ENCODE measurements around the gene CLEC2D.
"Not testable (repeated sequence)": the region's sequence is repeated elsewhere in the genome, so short reads cannot be mapped to it uniquely, and the experiment has no call there.

The CLEC2D gene

GRCh38 chr12:9660046-9660445 lies 9.5 kb upstream of the CLEC2D start:
- DNase-seq, result no peak

GRCh38 chr12:9661720-9662119 lies 7.8 kb upstream of the CLEC2D start:
- DNase-seq, result no peak

- DNase-seq, result peak in 1 of 2 donors; percentile 48
Measured at GRCh38 chr12:9662488-9662887, 7.0 kb upstream of the CLEC2D start.

- DNase-seq, result peak; percentile 30 to 72
Measured at GRCh38 chr12:9667403-9668160, 1.9 kb upstream of the CLEC2D start.

- no peak for DNase-seq
Measured at GRCh38 chr12:9668161-9669018, 1.1 kb upstream of the CLEC2D start.

GRCh38 chr12:9669019-9669326 lies 540 bp upstream of the CLEC2D start:
- DNase-seq, result no peak

- not testable (repeated sequence) for DNase-seq
Measured at GRCh38 chr12:9672340-9672739, 2.8 kb downstream of the CLEC2D start.

- peak; percentile 33 to 61 for DNase-seq
Measured at GRCh38 chr12:9673404-9674225, 4.1 kb downstream of the CLEC2D start.

- peak; percentile 37 to 75 for DNase-seq
Measured at GRCh38 chr12:9674226-9674590, 4.7 kb downstream of the CLEC2D start.

GRCh38 chr12:9682508-9682907 lies 13.0 kb downstream of the CLEC2D start:
- DNase-seq, result not testable (repeated sequence)

- not testable (repeated sequence) for DNase-seq
Measured at GRCh38 chr12:9682949-9683348, 13.4 kb downstream of the CLEC2D start.

- DNase-seq, result peak in 1 of 2 donors; percentile 24
Measured at GRCh38 chr12:9685366-9685765, 15.9 kb downstream of the CLEC2D start.

GRCh38 chr12:9685915-9686314 lies 16.4 kb downstream of the CLEC2D start:
- peak in 1 of 2 donors; percentile 21 for DNase-seq

- DNase-seq, result peak in 1 of 2 donors; percentile 39
Measured at GRCh38 chr12:9687228-9687627, 17.7 kb downstream of the CLEC2D start.

GRCh38 chr12:9692909-9693308 lies 23.4 kb downstream of the CLEC2D start:
- DNase-seq, result no peak

GRCh38 chr12:9694241-9694640 lies 24.7 kb downstream of the CLEC2D start:
- DNase-seq, result no peak

- not testable (repeated sequence) for DNase-seq
Measured at GRCh38 chr12:9695150-9695549, 25.6 kb downstream of the CLEC2D start.

GRCh38 chr12:9695661-9696060 lies 26.1 kb downstream of the CLEC2D start:
- not testable (repeated sequence) for DNase-seq

GRCh38 chr12:9697619-9698018 lies 28.1 kb downstream of the CLEC2D start:
- DNase-seq, result no peak

- DNase-seq, result no peak
Measured at GRCh38 chr12:9698681-9699080, 29.2 kb downstream of the CLEC2D start.

- DNase-seq, result no peak
Measured at GRCh38 chr12:9699269-9699897, 29.9 kb downstream of the CLEC2D start.

GRCh38 chr12:9699898-9700605 lies 30.5 kb downstream of the CLEC2D start:
- DNase-seq, result no peak
